CD8-positive, alpha-beta memory T cell (primary cell): ENCODE data around the gene BANF2. TPM values are rescaled to one million over a fixed set of nuclear protein-coding genes. Genes with fewer than 3 reads are reported as not detected.

Experiments
- CTCF ChIA-PET: fragments of 350-600 bp; sonication (Branson Sonifier 250); formaldehyde crosslinking; loops from one replicate; lab custom pipeline; 2021; ENCODE audit warnings: antibody characterized with exemption; lab: Charles Lee
- POLR2A ChIA-PET: fragments of 350-600 bp; sonication (Branson Sonifier 250); formaldehyde crosslinking; loops from one replicate; lab custom pipeline; 2021; ENCODE audit warnings: antibody characterized with exemption; lab: Charles Lee
- DNase-seq, 5 donors: peaks; one replicate each; pipeline versions ENCODE4 v3.0.0 to v3.0.0-alpha.2; 2020 to 2022; ENCODE audit warnings: mixed read lengths in 1 of 5
- H3K27ac ChIP-seq: one replicate; pipeline ENCODE4 v1.7.0; 2013; ENCODE audit warnings: low read depth, mild to moderate bottlenecking, low read length, moderate library complexity
- H3K27me3 ChIP-seq: 2 replicates; pipeline ENCODE4 v1.7.0; 2013; ENCODE audit warnings: low read length, mild to moderate bottlenecking; ENCODE audit not compliant: insufficient read depth, poor library complexity, severe bottlenecking
- H3K36me3 ChIP-seq: 2 replicates; pipeline ENCODE4 v1.7.0; 2013; ENCODE audit warnings: mild to moderate bottlenecking, low read length, moderate library complexity; ENCODE audit not compliant: insufficient read depth
- H3K4me1 ChIP-seq: 2 replicates; pipeline ENCODE4 v1.7.0; 2013; ENCODE audit warnings: mild to moderate bottlenecking, low read length, moderate library complexity; ENCODE audit not compliant: insufficient read depth
- H3K4me3 ChIP-seq: 2 replicates; pipeline ENCODE4 v1.7.0; 2013; ENCODE audit warnings: mild to moderate bottlenecking, low read length
- H3K9me3 ChIP-seq: 2 replicates; pipeline ENCODE4 v1.7.0; 2013; ENCODE audit warnings: mild to moderate bottlenecking, low read length
- H3K27ac Mint-ChIP-seq, 8 donors: one replicate each; pipeline ENCODE4 v1.8.0; 2020 to 2021; ENCODE audit warnings: mixed read lengths in 8 of 8, mild to moderate bottlenecking in 6 of 8, inconsistent platforms in 3 of 8, moderate library complexity in 3 of 8
- H3K27me3 Mint-ChIP-seq, 2 donors: one replicate each; pipeline ENCODE4 v1.8.0; 2020 to 2021; ENCODE audit warnings: mixed read lengths in 2 of 2, mild to moderate bottlenecking in 1 of 2, moderate library complexity in 1 of 2
- H3K36me3 Mint-ChIP-seq, 3 donors: one replicate each; pipeline ENCODE4 v1.8.0; 2020 to 2021; ENCODE audit warnings: mixed read lengths in 3 of 3, inconsistent platforms in 1 of 3, mild to moderate bottlenecking in 1 of 3
- H3K4me1 Mint-ChIP-seq, 3 donors: one replicate each; pipeline ENCODE4 v1.8.0; 2020 to 2021; ENCODE audit warnings: mixed read lengths in 3 of 3, inconsistent platforms in 1 of 3, mild to moderate bottlenecking in 1 of 3
- H3K4me3 Mint-ChIP-seq, 7 donors: one replicate each; pipeline ENCODE4 v1.8.0; 2020 to 2021; ENCODE audit warnings: mixed read lengths in 7 of 7, mild to moderate bottlenecking in 6 of 7, moderate library complexity in 4 of 7, inconsistent platforms in 2 of 7
- H3K9me3 Mint-ChIP-seq, 5 donors: one replicate each; pipeline ENCODE4 v1.8.0; 2020 to 2022; ENCODE audit warnings: mixed read lengths in 5 of 5, mild to moderate bottlenecking in 3 of 5, moderate library complexity in 2 of 5, inconsistent platforms in 1 of 5
- polyA plus RNA-seq: library from polyadenylated mRNA; unstranded; fragments of 300-500 nt; fragmentation: Illumina TruSeq; gene quantifications from one replicate; pipeline ENCODE4 v1.2.3, GENCODE V29; 2021
- total RNA-seq, 2 experiments: library from RNA; stranded (reverse); gene quantifications; one replicate each; pipeline ENCODE4 v1.2.3, GENCODE V29; 2021

The BANF2 gene
- total and polyA plus RNA-seq, 3 experiments from 2014 or later = not detected

GRCh38 chr20:17758512-17758911 lies 58.7 kb downstream of the BANF2 start:
- Mint-ChIP-seq H3K36me3 (no peaks in the 10 kb centered on the region), H3K9me3 (peaks cover 3 to 17% (median 8%) of the 10 kb centered on the region in 5 donors), H3K4me3 (no peak overlapping the region), H3K4me1 (no peaks in the 10 kb centered on the region), H3K27me3 (peaks cover 13 to 19% of the 10 kb centered on the region in 2 donors), H3K27ac (no peak overlapping the region)
- H3K4me3 ChIP-seq = no peak overlapping the region
- H3K4me1 ChIP-seq = no peaks in the 10 kb centered on the region
- CTCF ChIA-PET = no interaction called here
- H3K27me3 ChIP-seq = no peaks in the 10 kb centered on the region
- H3K36me3 ChIP-seq = no peaks in the 10 kb centered on the region
- H3K9me3 ChIP-seq = no peaks in the 10 kb centered on the region
- POLR2A ChIA-PET = no interaction called here
- no peak for DNase-seq
- H3K27ac ChIP-seq = no peak overlapping the region

- DNase-seq = no peak
- H3K27ac Mint-ChIP-seq = no peak overlapping the region
- POLR2A ChIA-PET = no interaction called here
Observed at GRCh38 chr20:17759449-17759848, 59.7 kb downstream of the BANF2 start.

GRCh38 chr20:17761604-17762003 lies 61.8 kb downstream of the BANF2 start:
- no peaks in the 10 kb centered on the region for H3K4me1 Mint-ChIP-seq
- CTCF ChIA-PET = no interaction called here
- POLR2A ChIA-PET = no interaction called here
- H3K27me3 ChIP-seq = no peaks in the 10 kb centered on the region
- H3K36me3 ChIP-seq = no peaks in the 10 kb centered on the region
- DNase-seq = no peak
- peaks cover 3 to 23% of the 10 kb centered on the region in 2 donors for H3K27me3 Mint-ChIP-seq
- H3K4me3 ChIP-seq = no peak overlapping the region
- no peak overlapping the region for H3K27ac Mint-ChIP-seq
- H3K9me3 Mint-ChIP-seq = peaks cover 3 to 17% (median 8%) of the 10 kb centered on the region in 5 donors
- no peak overlapping the region for H3K27ac ChIP-seq
- no peak overlapping the region for H3K4me3 Mint-ChIP-seq
- no peaks in the 10 kb centered on the region for H3K9me3 ChIP-seq
- peaks cover 0 to 3% (median 0%) of the 10 kb centered on the region in 3 donors for H3K36me3 Mint-ChIP-seq
- H3K4me1 ChIP-seq = no peaks in the 10 kb centered on the region

More at GRCh38 chr20:17759449-17759848, 59.7 kb downstream of the BANF2 start:
- no peaks in the 10 kb centered on the region for H3K27me3 ChIP-seq
- H3K27ac ChIP-seq = no peak overlapping the region
- no peaks in the 10 kb centered on the region for H3K4me1 ChIP-seq
- Mint-ChIP-seq H3K9me3 (peaks cover 3 to 17% (median 8%) of the 10 kb centered on the region in 5 donors), H3K4me1 (no peaks in the 10 kb centered on the region), H3K36me3 (peaks cover 0 to under 1% (median 0%) of the 10 kb centered on the region in 3 donors), H3K27me3 (peaks cover 13% of the 10 kb centered on the region in 2 donors), H3K4me3 (no peak overlapping the region)
- no peaks in the 10 kb centered on the region for H3K9me3 ChIP-seq
- no peak overlapping the region for H3K4me3 ChIP-seq
- no peaks in the 10 kb centered on the region for H3K36me3 ChIP-seq
- CTCF ChIA-PET = no interaction called here

- Histone ChIP-seq H3K36me3 (no peaks in the 10 kb centered on the region), H3K4me1 (no peaks in the 10 kb centered on the region), H3K9me3 (no peaks in the 10 kb centered on the region), H3K27me3 (no peaks in the 10 kb centered on the region), H3K4me3 (no peak overlapping the region), H3K27ac (no peak overlapping the region)
- no peak overlapping the region for H3K4me3 Mint-ChIP-seq
- DNase-seq = no peak
- ChIA-PET POLR2A (no interaction called here), CTCF (no interaction called here)
- H3K36me3 Mint-ChIP-seq = peaks cover 0 to 3% (median 0%) of the 10 kb centered on the region in 3 donors
- no peaks in the 10 kb centered on the region for H3K4me1 Mint-ChIP-seq
- peaks cover 7 to 28% of the 10 kb centered on the region in 2 donors for H3K27me3 Mint-ChIP-seq
- no peak overlapping the region for H3K27ac Mint-ChIP-seq
- peaks cover 3 to 17% (median 8%) of the 10 kb centered on the region in 5 donors for H3K9me3 Mint-ChIP-seq
Observed at GRCh38 chr20:17762243-17762872, 62.6 kb downstream of the BANF2 start.

GRCh38 chr20:17762873-17763557 lies 63.2 kb downstream of the BANF2 start:
- H3K9me3 ChIP-seq = no peaks in the 10 kb centered on the region
- CTCF ChIA-PET = no interaction called here

GRCh38 chr20:17765017-17765416 lies 65.3 kb downstream of the BANF2 start:
- POLR2A ChIA-PET = no interaction called here
- CTCF ChIA-PET = no interaction called here
- Histone ChIP-seq H3K4me1 (no peaks in the 10 kb centered on the region), H3K36me3 (no peaks in the 10 kb centered on the region), H3K9me3 (no peaks in the 10 kb centered on the region), H3K4me3 (no peak overlapping the region), H3K27ac (no peak overlapping the region), H3K27me3 (no peaks in the 10 kb centered on the region)
- H3K4me1 Mint-ChIP-seq = no peaks in the 10 kb centered on the region
- no peak overlapping the region for H3K4me3 Mint-ChIP-seq
- no peak overlapping the region for H3K27ac Mint-ChIP-seq
- H3K36me3 Mint-ChIP-seq = peaks cover 0 to 3% (median 0%) of the 10 kb centered on the region in 3 donors
- DNase-seq = no peak
- H3K27me3 Mint-ChIP-seq = peaks cover 11 to 28% of the 10 kb centered on the region in 2 donors
- H3K9me3 Mint-ChIP-seq = no peaks in the 10 kb centered on the region

More at GRCh38 chr20:17762873-17763557, 63.2 kb downstream of the BANF2 start:
- no peaks in the 10 kb centered on the region for H3K4me1 Mint-ChIP-seq
- H3K9me3 Mint-ChIP-seq = peaks cover 3 to 15% (median 7%) of the 10 kb centered on the region in 5 donors
- Histone ChIP-seq H3K27ac (no peak overlapping the region), H3K27me3 (no peaks in the 10 kb centered on the region), H3K4me1 (no peaks in the 10 kb centered on the region), H3K36me3 (no peaks in the 10 kb centered on the region), H3K4me3 (no peak overlapping the region)
- no peak for DNase-seq
- POLR2A ChIA-PET = no interaction called here
- H3K27me3 Mint-ChIP-seq = peaks cover 7 to 28% of the 10 kb centered on the region in 2 donors
- peaks cover 0 to 3% (median 0%) of the 10 kb centered on the region in 3 donors for H3K36me3 Mint-ChIP-seq
- H3K4me3 Mint-ChIP-seq = no peak overlapping the region
- no peak overlapping the region for H3K27ac Mint-ChIP-seq

- no peak overlapping the region for H3K27ac Mint-ChIP-seq
Observed at GRCh38 chr20:17765584-17765983, 65.8 kb downstream of the BANF2 start.

GRCh38 chr20:17766226-17766625 lies 66.5 kb downstream of the BANF2 start:
- peaks cover 12 to 30% of the 10 kb centered on the region in 2 donors for H3K27me3 Mint-ChIP-seq
- no peaks in the 10 kb centered on the region for H3K4me1 Mint-ChIP-seq
- H3K9me3 Mint-ChIP-seq = no peaks in the 10 kb centered on the region
- no peaks in the 10 kb centered on the region for H3K4me1 ChIP-seq
- no peak for DNase-seq
- H3K27me3 ChIP-seq = no peaks in the 10 kb centered on the region
- no peaks in the 10 kb centered on the region for H3K9me3 ChIP-seq
- peaks cover 0 to 3% (median 0%) of the 10 kb centered on the region in 3 donors for H3K36me3 Mint-ChIP-seq
- no peak overlapping the region for H3K27ac ChIP-seq
- H3K36me3 ChIP-seq = no peaks in the 10 kb centered on the region
- POLR2A ChIA-PET = no interaction called here
- no peak overlapping the region for H3K4me3 ChIP-seq
- CTCF ChIA-PET = no interaction called here
- H3K4me3 Mint-ChIP-seq = no peak overlapping the region
- H3K27ac Mint-ChIP-seq = no peak overlapping the region

More at GRCh38 chr20:17765584-17765983, 65.8 kb downstream of the BANF2 start:
- H3K4me1 ChIP-seq = no peaks in the 10 kb centered on the region
- H3K27ac ChIP-seq = no peak overlapping the region
- H3K9me3 ChIP-seq = no peaks in the 10 kb centered on the region
- POLR2A ChIA-PET = no interaction called here
- no peak overlapping the region for H3K4me3 ChIP-seq
- no peaks in the 10 kb centered on the region for H3K9me3 Mint-ChIP-seq
- no peaks in the 10 kb centered on the region for H3K27me3 ChIP-seq
- peaks cover 11 to 28% of the 10 kb centered on the region in 2 donors for H3K27me3 Mint-ChIP-seq
- peaks cover 0 to 3% (median 0%) of the 10 kb centered on the region in 3 donors for H3K36me3 Mint-ChIP-seq
- H3K4me3 Mint-ChIP-seq = no peak overlapping the region
- CTCF ChIA-PET = no interaction called here
- no peaks in the 10 kb centered on the region for H3K36me3 ChIP-seq
- no peaks in the 10 kb centered on the region for H3K4me1 Mint-ChIP-seq
- no peak for DNase-seq
